ENCODE data around the gene CRTAC1. TPM values are rescaled to one million over a fixed set of nuclear protein-coding genes. Genes with fewer than 3 reads are reported as not detected.

The CRTAC1 gene
- total RNA-seq, 4 donors from 2014 or later = 1.2 to 5.7 (median 1.7) TPM

- Histone ChIP-seq H3K4me1 (no peaks in the 10 kb centered on the region), H3K27ac (no peak overlapping the region), H3K36me3 (no peaks in the 10 kb centered on the region), H3K4me3 (no peak overlapping the region), H3K9me3 (no peaks in the 10 kb centered on the region), H3K27me3 (peaks cover 73% of the 10 kb centered on the region)
- 45% methylated on average over 4 of the region's 9 CpGs; no CpG with 5 or more reads in 1 of the 2 donors for WGBS, 2 donors (ENCODE audit: low coverage in 1 of 2)
- ATAC-seq = no peak
- TF ChIP-seq POLR2A (IDR thresholded peaks at IDR 0.05) (no peak), POLR2AphosphoS5 (IDR thresholded peaks at IDR 0.05) (no peak), EP300 (IDR thresholded peaks at IDR 0.05) (no peak), CTCF (IDR thresholded peaks at IDR 0.05) (no peak)
Measured at GRCh38 chr10:98010939-98011685, 19.3 kb downstream of the CRTAC1 start.

GRCh38 chr10:98006266-98006665 is 24.2 kb downstream of the CRTAC1 start:
- ATAC-seq = no peak
- 7 to 17% methylated on average over 3 to 7 of the region's 12 CpGs for WGBS, 2 donors (ENCODE audit: low coverage in 1 of 2)
- Histone ChIP-seq H3K9me3 (no peaks in the 10 kb centered on the region), H3K36me3 (no peaks in the 10 kb centered on the region), H3K27ac (no peak overlapping the region), H3K27me3 (peaks cover 52% of the 10 kb centered on the region), H3K4me1 (no peaks in the 10 kb centered on the region), H3K4me3 (no peak overlapping the region)
- TF ChIP-seq POLR2A (IDR thresholded peaks at IDR 0.05) (no peak), CTCF (IDR thresholded peaks at IDR 0.05) (no peak), EP300 (IDR thresholded peaks at IDR 0.05) (no peak), POLR2AphosphoS5 (IDR thresholded peaks at IDR 0.05) (no peak)

DNA sequence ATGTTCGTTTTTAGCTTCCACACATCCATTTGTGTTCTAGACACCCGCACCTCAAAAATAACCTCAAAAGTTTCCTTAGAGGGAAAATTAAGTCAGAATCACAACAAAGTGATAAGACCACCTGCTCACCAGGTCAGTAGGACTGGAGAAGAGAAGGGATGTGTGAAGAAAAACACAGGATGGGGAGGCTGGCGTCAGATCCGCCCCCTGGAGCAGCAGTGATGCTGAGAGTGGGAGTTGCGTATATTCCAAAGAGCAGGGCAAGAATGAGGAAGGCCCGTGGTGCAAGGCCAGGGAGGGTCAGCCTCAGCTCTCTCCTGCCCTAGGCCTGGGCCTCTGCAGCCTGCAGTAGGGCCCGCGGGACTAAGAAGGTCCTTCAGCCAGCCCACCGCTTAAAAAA is 28.7 kb downstream of the CRTAC1 start:
- 56 to 70% methylated on average over 7 to 8 of the region's 9 CpGs for WGBS, 2 donors (ENCODE audit: low coverage in 1 of 2)
- Histone ChIP-seq H3K27me3 (peaks cover 29% of the 10 kb centered on the region), H3K36me3 (no peaks in the 10 kb centered on the region), H3K4me1 (no peaks in the 10 kb centered on the region), H3K4me3 (no peak overlapping the region), H3K27ac (no peak overlapping the region), H3K9me3 (peaks cover 0 to 20% (median 0%) of the 10 kb centered on the region in 3 donors)
- no peak for TF ChIP-seq POLR2AphosphoS5 (IDR thresholded peaks at IDR 0.05)
- TF ChIP-seq CTCF (IDR thresholded peaks at IDR 0.05) = no peak
- no peak for TF ChIP-seq EP300 (IDR thresholded peaks at IDR 0.05)
- no peak for TF ChIP-seq POLR2A (IDR thresholded peaks at IDR 0.05)
- ATAC-seq = no peak

- peaks cover 18% of the 10 kb centered on the region for H3K27me3 ChIP-seq
- WGBS, 2 donors (ENCODE audit: low coverage in 1 of 2) = 92% methylated on average over 7 of the region's 11 CpGs; no CpG with 5 or more reads in 1 of the 2 donors
- no peaks in the 10 kb centered on the region for H3K4me1 ChIP-seq
- TF ChIP-seq EP300 (IDR thresholded peaks at IDR 0.05) = no peak
- TF ChIP-seq CTCF (IDR thresholded peaks at IDR 0.05) = no peak
- TF ChIP-seq POLR2A (IDR thresholded peaks at IDR 0.05) = no peak
- no peak for TF ChIP-seq POLR2AphosphoS5 (IDR thresholded peaks at IDR 0.05)
- H3K27ac ChIP-seq = no peak overlapping the region
- H3K36me3 ChIP-seq = no peaks in the 10 kb centered on the region
- no peak for ATAC-seq
- H3K4me3 ChIP-seq = no peak overlapping the region
- peaks cover 0 to 20% (median 0%) of the 10 kb centered on the region in 3 donors for H3K9me3 ChIP-seq
Measured at GRCh38 chr10:98000346-98000745, 30.1 kb downstream of the CRTAC1 start.

DNA sequence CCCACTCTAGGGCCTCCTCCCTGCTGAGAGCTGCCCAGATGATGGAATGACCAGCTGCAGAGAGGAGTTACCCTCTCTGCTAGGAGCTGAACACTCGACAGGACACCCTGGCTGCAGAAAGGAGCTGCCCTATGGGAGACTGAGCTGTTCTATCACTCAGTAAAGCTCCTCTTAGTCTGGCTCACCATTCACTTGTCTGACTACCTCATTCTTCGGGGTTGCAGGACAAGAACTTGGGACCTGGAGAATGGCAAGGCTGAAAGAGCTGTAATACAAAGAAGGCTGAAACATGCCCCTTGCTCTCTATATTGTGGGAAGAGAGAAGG is 30.5 kb downstream of the CRTAC1 start:
- H3K36me3 ChIP-seq = no peaks in the 10 kb centered on the region
- peaks cover 0 to 20% (median 0%) of the 10 kb centered on the region in 3 donors for H3K9me3 ChIP-seq
- H3K27me3 ChIP-seq = peaks cover 18% of the 10 kb centered on the region
- H3K27ac ChIP-seq = no peak overlapping the region
- no peak overlapping the region for H3K4me3 ChIP-seq
- TF ChIP-seq CTCF (IDR thresholded peaks at IDR 0.05) (no peak), POLR2AphosphoS5 (IDR thresholded peaks at IDR 0.05) (no peak), EP300 (IDR thresholded peaks at IDR 0.05) (no peak), POLR2A (IDR thresholded peaks at IDR 0.05) (no peak)
- ATAC-seq = no peak
- no CpG with 5 or more reads among the region's 2 CpGs for WGBS, 2 donors (ENCODE audit: low coverage in 1 of 2)
- H3K4me1 ChIP-seq = no peaks in the 10 kb centered on the region
